GM12864 (cell line): ENCODE results near the gene GPR153.

ENCODE experiments used
- DNase-seq: peaks from one replicate; pipeline ENCODE4 v3.0.0-alpha.2; 2011; ENCODE audit warnings: low read depth
- H3K4me3 ChIP-seq: 2 replicates; pipeline ENCODE4 v1.5.1; 2011; ENCODE audit warnings: mild to moderate bottlenecking, low read depth, low read length, control low read depth
- TF ChIP-seq, protein P1 (sequence below): IDR thresholded peaks from 2 replicates; pipeline ENCODE4 v1.5.1; 2011; ENCODE audit warnings: low read depth, mild to moderate bottlenecking, moderate library complexity, low read length, control low read depth, inconsistent platforms; ENCODE audit errors: missing control alignments

Gene GPR153

GRCh38 chr1:6295910-6296309 lies 35.0 kb upstream of the GPR153 start:
- DNase-seq, result no peak
- H3K4me3 ChIP-seq, result no peak overlapping the region
- TF ChIP-seq, protein P1, sequence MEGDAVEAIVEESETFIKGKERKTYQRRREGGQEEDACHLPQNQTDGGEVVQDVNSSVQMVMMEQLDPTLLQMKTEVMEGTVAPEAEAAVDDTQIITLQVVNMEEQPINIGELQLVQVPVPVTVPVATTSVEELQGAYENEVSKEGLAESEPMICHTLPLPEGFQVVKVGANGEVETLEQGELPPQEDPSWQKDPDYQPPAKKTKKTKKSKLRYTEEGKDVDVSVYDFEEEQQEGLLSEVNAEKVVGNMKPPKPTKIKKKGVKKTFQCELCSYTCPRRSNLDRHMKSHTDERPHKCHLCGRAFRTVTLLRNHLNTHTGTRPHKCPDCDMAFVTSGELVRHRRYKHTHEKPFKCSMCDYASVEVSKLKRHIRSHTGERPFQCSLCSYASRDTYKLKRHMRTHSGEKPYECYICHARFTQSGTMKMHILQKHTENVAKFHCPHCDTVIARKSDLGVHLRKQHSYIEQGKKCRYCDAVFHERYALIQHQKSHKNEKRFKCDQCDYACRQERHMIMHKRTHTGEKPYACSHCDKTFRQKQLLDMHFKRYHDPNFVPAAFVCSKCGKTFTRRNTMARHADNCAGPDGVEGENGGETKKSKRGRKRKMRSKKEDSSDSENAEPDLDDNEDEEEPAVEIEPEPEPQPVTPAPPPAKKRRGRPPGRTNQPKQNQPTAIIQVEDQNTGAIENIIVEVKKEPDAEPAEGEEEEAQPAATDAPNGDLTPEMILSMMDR, result no peak

DNA sequence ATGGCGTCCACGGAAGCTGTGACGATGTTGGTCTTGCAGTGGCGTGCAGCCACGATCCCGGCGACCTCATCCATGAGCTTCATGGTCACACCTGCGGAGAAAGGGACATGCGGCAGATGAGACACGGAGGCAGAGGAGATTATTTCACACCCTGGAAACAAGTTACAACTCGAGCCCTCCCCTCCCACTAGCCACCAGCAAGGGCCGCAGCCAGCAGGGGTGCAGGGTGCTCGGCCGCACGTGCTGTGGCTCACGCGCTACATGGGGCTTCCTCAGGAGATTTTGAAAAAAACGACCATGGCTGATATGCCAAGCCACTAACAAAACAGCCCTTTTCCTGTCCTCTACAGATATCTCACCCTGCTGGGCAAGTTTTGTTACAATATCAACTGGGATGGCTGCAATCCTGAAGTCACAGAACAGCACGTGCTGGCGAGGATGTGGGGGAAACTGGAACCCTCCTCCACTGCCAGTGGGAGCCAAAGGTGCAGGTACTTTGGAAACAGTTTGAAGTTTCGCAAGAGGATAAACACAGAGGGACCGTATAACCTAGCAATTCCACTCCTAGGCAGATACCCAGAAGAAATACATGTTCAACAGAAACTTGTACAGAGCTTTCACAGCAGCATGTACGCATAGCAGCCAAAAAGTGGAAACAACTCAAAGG lies 34.1 kb upstream of the GPR153 start:
- no peak overlapping the region for H3K4me3 ChIP-seq
- DNase-seq, result no peak
- TF ChIP-seq, protein P1, result no peak

DNA sequence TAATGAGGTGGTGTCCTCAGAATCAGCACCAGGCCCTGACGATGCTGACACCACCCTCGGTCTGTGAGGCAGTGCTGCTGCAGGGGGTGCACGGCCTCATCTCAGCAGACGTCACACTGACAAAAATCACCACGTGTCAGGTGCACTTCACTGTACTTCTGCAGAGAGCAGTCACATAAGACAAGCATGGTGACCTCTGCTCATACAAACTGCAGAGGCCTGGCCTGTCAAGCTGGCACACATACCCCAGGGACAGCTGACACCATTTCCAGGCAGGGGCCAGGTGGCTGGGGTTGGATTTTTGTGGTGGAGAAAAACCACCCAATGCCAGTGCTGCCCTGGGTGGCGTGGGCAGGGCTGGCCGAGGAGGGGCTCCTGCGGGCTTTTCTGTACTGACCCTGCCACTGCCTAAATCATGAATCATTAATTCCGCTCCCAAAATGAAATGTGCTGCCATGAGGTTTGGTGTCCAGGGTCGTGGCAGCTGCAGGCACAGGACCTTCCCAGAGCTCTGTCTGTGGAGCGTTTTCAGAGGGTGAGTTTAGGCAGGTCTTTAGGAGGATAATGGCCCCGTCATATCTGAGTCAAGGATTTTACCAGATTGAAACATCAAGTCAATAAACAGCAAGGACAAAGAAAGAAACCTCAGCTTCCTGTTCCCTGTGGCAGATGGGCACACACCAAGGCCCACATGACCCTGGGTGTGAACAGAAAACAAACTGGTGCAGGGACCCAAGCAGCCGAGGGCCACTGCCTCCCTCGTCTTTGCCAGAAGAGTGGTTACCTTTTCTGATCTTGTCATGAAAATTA lies 33.4 kb upstream of the GPR153 start:
- TF ChIP-seq, protein P1, result no peak
- DNase-seq, result no peak
- H3K4me3 ChIP-seq, result no peak overlapping the region

DNA sequence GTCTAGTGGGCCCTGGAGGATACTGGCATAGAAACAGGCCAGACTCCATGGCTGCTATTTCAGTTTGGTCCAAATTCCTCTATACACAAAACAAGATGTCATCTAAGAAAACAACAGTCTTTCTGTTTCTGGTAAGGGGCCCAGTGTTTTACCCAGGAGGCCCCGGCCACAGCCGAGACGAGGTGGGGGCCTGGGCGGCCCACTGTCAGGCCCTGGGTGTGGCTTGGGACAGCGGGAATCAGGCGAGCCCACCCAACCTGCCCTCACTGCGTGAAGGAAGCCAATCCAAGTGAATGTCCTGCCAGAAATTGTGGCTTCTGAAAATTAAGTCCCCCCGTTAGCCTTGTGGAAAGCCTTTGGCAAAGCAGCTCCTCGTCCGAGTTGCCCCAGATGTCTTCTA lies 31.2 kb upstream of the GPR153 start:
- TF ChIP-seq, protein P1, result no peak
- no peak for DNase-seq
- H3K4me3 ChIP-seq, result no peak overlapping the region

DNA sequence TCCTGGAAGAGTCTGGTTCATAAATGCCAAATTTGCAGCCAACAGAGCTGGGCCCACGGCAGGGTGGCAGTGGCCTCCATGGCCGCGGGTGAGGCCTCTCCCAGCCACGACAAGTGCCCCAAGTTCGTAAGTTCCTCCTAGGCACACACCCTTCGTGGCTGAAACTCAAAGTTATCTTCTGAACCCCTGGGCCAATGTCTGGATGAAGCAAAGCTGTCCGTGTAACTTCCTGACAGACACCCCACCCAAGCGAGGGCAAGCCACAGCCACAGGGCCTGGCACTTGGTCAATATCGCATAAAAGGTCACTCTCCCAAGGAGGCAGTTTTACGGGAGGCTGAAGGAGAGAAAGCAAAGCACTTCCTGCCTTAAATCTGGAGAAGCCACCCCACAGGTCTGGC lies 27.8 kb upstream of the GPR153 start:
- no peak for DNase-seq
- no peak overlapping the region for H3K4me3 ChIP-seq
- TF ChIP-seq, protein P1, result no peak

- DNase-seq, result no peak
- TF ChIP-seq, protein P1, result no peak
Measured at GRCh38 chr1:6288026-6288425, 27.1 kb upstream of the GPR153 start.

GRCh38 chr1:6287431-6287886 lies 26.6 kb upstream of the GPR153 start:
- TF ChIP-seq, protein P1, result no peak
- DNase-seq, result no peak
- no peak overlapping the region for H3K4me3 ChIP-seq

More at GRCh38 chr1:6288026-6288425, 27.1 kb upstream of the GPR153 start:
- H3K4me3 ChIP-seq, result no peak overlapping the region
